ENCODE data around the gene HSPB7.

Gene HSPB7

GRCh38 chr1:16015960-16016901 is 1.6 kb downstream of the HSPB7 start:
- FAIRE-seq (no peak), DNase-seq (ENCODE audit: insufficient read length) (no peak)
- TF ChIP-seq POLR2A (IDR thresholded peaks at IDR 0.05; ENCODE audit: low read depth, low read length) (no peak), TAF1 (IDR thresholded peaks at IDR 0.05; ENCODE audit: borderline replicate concordance, low read depth, low read length) (no peak), POLR2AphosphoS5 (IDR thresholded peaks at IDR 0.05; ENCODE audit: low read depth, low read length) (no peak)

- DNase-seq (ENCODE audit: insufficient read length), result no peak
- FAIRE-seq, result no peak
- TF ChIP-seq POLR2A (IDR thresholded peaks at IDR 0.05; ENCODE audit: low read depth, low read length), result no peak
- no peak for TF ChIP-seq POLR2AphosphoS5 (IDR thresholded peaks at IDR 0.05; ENCODE audit: low read depth, low read length)
- no peak for TF ChIP-seq TAF1 (IDR thresholded peaks at IDR 0.05; ENCODE audit: borderline replicate concordance, low read depth, low read length)
These were observed 2.4 kb downstream of the HSPB7 start for GRCh38 chr1:16015491-16015890.

GRCh38 chr1:16014509-16015482 is 3.0 kb downstream of the HSPB7 start:
- DNase-seq (ENCODE audit: insufficient read length) (no peak), FAIRE-seq (no peak)
- TF ChIP-seq POLR2A (IDR thresholded peaks at IDR 0.05; ENCODE audit: low read depth, low read length) (no peak), TAF1 (IDR thresholded peaks at IDR 0.05; ENCODE audit: borderline replicate concordance, low read depth, low read length) (no peak), POLR2AphosphoS5 (IDR thresholded peaks at IDR 0.05; ENCODE audit: low read depth, low read length) (no peak)

- no peak for DNase-seq (ENCODE audit: insufficient read length)
- FAIRE-seq, result no peak
- TF ChIP-seq POLR2A (IDR thresholded peaks at IDR 0.05; ENCODE audit: low read depth, low read length) (no peak), POLR2AphosphoS5 (IDR thresholded peaks at IDR 0.05; ENCODE audit: low read depth, low read length) (no peak), TAF1 (IDR thresholded peaks at IDR 0.05; ENCODE audit: borderline replicate concordance, low read depth, low read length) (no peak)
These were observed 4.0 kb downstream of the HSPB7 start for GRCh38 chr1:16013908-16014258.

GRCh38 chr1:16013220-16013907 is 4.5 kb downstream of the HSPB7 start:
- FAIRE-seq (peak; percentile 53), DNase-seq (ENCODE audit: insufficient read length) (no peak)
- TF ChIP-seq TAF1 (IDR thresholded peaks at IDR 0.05; ENCODE audit: borderline replicate concordance, low read depth, low read length) (no peak), POLR2A (IDR thresholded peaks at IDR 0.05; ENCODE audit: low read depth, low read length) (no peak), POLR2AphosphoS5 (IDR thresholded peaks at IDR 0.05; ENCODE audit: low read depth, low read length) (no peak)

GRCh38 chr1:16012590-16013219 is 5.1 kb downstream of the HSPB7 start:
- FAIRE-seq, result peak; percentile 30

GRCh38 chr1:16011936-16012589 is 5.8 kb downstream of the HSPB7 start:
- TF ChIP-seq POLR2A (IDR thresholded peaks at IDR 0.05; ENCODE audit: low read depth, low read length) (no peak), POLR2AphosphoS5 (IDR thresholded peaks at IDR 0.05; ENCODE audit: low read depth, low read length) (no peak), TAF1 (IDR thresholded peaks at IDR 0.05; ENCODE audit: borderline replicate concordance, low read depth, low read length) (no peak)
- FAIRE-seq, result no peak
- no peak for DNase-seq (ENCODE audit: insufficient read length)

More at GRCh38 chr1:16012590-16013219, 5.1 kb downstream of the HSPB7 start:
- no peak for DNase-seq (ENCODE audit: insufficient read length)
- TF ChIP-seq TAF1 (IDR thresholded peaks at IDR 0.05; ENCODE audit: borderline replicate concordance, low read depth, low read length) (no peak), POLR2A (IDR thresholded peaks at IDR 0.05; ENCODE audit: low read depth, low read length) (no peak), POLR2AphosphoS5 (IDR thresholded peaks at IDR 0.05; ENCODE audit: low read depth, low read length) (no peak)

GRCh38 chr1:16010837-16011236 is 7.0 kb downstream of the HSPB7 start:
- TF ChIP-seq TAF1 (IDR thresholded peaks at IDR 0.05; ENCODE audit: borderline replicate concordance, low read depth, low read length) (no peak), POLR2AphosphoS5 (IDR thresholded peaks at IDR 0.05; ENCODE audit: low read depth, low read length) (no peak), POLR2A (IDR thresholded peaks at IDR 0.05; ENCODE audit: low read depth, low read length) (no peak)
- DNase-seq (ENCODE audit: insufficient read length) (no peak), FAIRE-seq (no peak)

GRCh38 chr1:16009678-16010077 is 8.2 kb downstream of the HSPB7 start:
- no peak for FAIRE-seq
- no peak for DNase-seq (ENCODE audit: insufficient read length)
- TF ChIP-seq TAF1 (IDR thresholded peaks at IDR 0.05; ENCODE audit: borderline replicate concordance, low read depth, low read length), result no peak
- no peak for TF ChIP-seq POLR2AphosphoS5 (IDR thresholded peaks at IDR 0.05; ENCODE audit: low read depth, low read length)
- TF ChIP-seq POLR2A (IDR thresholded peaks at IDR 0.05; ENCODE audit: low read depth, low read length), result no peak

GRCh38 chr1:16009030-16009460 is 8.8 kb downstream of the HSPB7 start:
- DNase-seq (ENCODE audit: insufficient read length), result no peak

More at GRCh38 chr1:16009030-16009460, 8.8 kb downstream of the HSPB7 start:
- peak; percentile 65 for FAIRE-seq
- TF ChIP-seq POLR2A (IDR thresholded peaks at IDR 0.05; ENCODE audit: low read depth, low read length) (no peak), TAF1 (IDR thresholded peaks at IDR 0.05; ENCODE audit: borderline replicate concordance, low read depth, low read length) (no peak), POLR2AphosphoS5 (IDR thresholded peaks at IDR 0.05; ENCODE audit: low read depth, low read length) (no peak)
